Glomerular visceral epithelial cell (primary cell): ENCODE data around the gene PAMR1.

Experiments used
- DNase-seq: peaks from one replicate; pipeline ENCODE4 v3.0.0-alpha.2; 2016; ENCODE audit errors: extremely low spot score

The PAMR1 gene

GRCh38 chr11:35402751-35403660 is 122.4 kb downstream of the PAMR1 start:
- DNase-seq = no peak

- no peak for DNase-seq
Measured at GRCh38 chr11:35398881-35399280, 126.5 kb downstream of the PAMR1 start.

GRCh38 chr11:35394941-35395340 is 130.5 kb downstream of the PAMR1 start:
- DNase-seq = no peak

GRCh38 chr11:35393098-35393497 is 132.3 kb downstream of the PAMR1 start:
- no peak for DNase-seq

GRCh38 chr11:35391922-35392688 is 133.3 kb downstream of the PAMR1 start:
- DNase-seq = peak; percentile 75

- peak; percentile 14 for DNase-seq
Measured at GRCh38 chr11:35390737-35391682, 134.4 kb downstream of the PAMR1 start.

- no peak for DNase-seq
Measured at GRCh38 chr11:35389897-35390465, 135.4 kb downstream of the PAMR1 start.

GRCh38 chr11:35389112-35389511 is 136.3 kb downstream of the PAMR1 start:
- no peak for DNase-seq

- DNase-seq = no peak
Measured at GRCh38 chr11:35388061-35388460, 137.4 kb downstream of the PAMR1 start.

GRCh38 chr11:35387111-35387982 is 138.1 kb downstream of the PAMR1 start:
- peak; percentile 43 for DNase-seq

- no peak for DNase-seq
Measured at GRCh38 chr11:35383953-35384352, 141.5 kb downstream of the PAMR1 start.
